Type B pancreatic cell (in vitro differentiated cells): Measurements from ENCODE around the gene GCG. TPM values are rescaled to one million over a fixed set of nuclear protein-coding genes. Genes with fewer than 3 reads are reported as not detected.

ENCODE experiments used
- DNase-seq: peaks from one replicate; pipeline ENCODE4 v3.0.0; 2021; ENCODE audit warnings: mixed read lengths; ENCODE audit not compliant: unreplicated experiment; ENCODE audit errors: extremely low spot score
- H3K27ac Mint-ChIP-seq: 2 replicates; pipeline ENCODE4 v1.8.0; 2021; ENCODE audit warnings: mild to moderate bottlenecking, mixed read lengths
- H3K27me3 Mint-ChIP-seq: 2 replicates; pipeline ENCODE4 v1.8.0; 2021; ENCODE audit warnings: mixed read lengths
- H3K36me3 Mint-ChIP-seq: 2 replicates; pipeline ENCODE4 v1.8.0; 2021; ENCODE audit warnings: mixed read lengths
- H3K4me1 Mint-ChIP-seq: one replicate; pipeline ENCODE4 v1.8.0; 2021; ENCODE audit warnings: mixed read lengths; ENCODE audit not compliant: unreplicated experiment
- H3K4me3 Mint-ChIP-seq: 2 replicates; pipeline ENCODE4 v1.8.0; 2021; ENCODE audit warnings: mild to moderate bottlenecking, mixed read lengths
- H3K9me3 Mint-ChIP-seq: 2 replicates; pipeline ENCODE4 v1.8.0; 2021; ENCODE audit warnings: mixed read lengths
- CTCF ChIP-seq: fragments of 200-600 bp; sonication (generic); conservative IDR thresholded peaks from 2 replicates; pipeline ENCODE4 v1.5.0; 2021; ENCODE audit warnings: antibody characterized with exemption, mild to moderate bottlenecking
- total RNA-seq: library from RNA; stranded (reverse); gene quantifications from 2 replicates; pipeline ENCODE4 v1.2.1, GENCODE V29; 2021; ENCODE audit warnings: low replicate concordance

Gene GCG
- total RNA-seq, 1 donor from 2014 or later, result 4,649 TPM

GRCh38 chr2:162116352-162116751, 35.7 kb downstream of the GCG start:
- H3K27ac Mint-ChIP-seq, result no peak overlapping the region
- H3K4me3 Mint-ChIP-seq, result no peak overlapping the region
- H3K4me1 Mint-ChIP-seq, result peaks cover 11% of the 10 kb centered on the region
- no peaks in the 10 kb centered on the region for H3K27me3 Mint-ChIP-seq
- H3K9me3 Mint-ChIP-seq, result peaks cover 9% of the 10 kb centered on the region
- no peak for TF ChIP-seq CTCF
- no peaks in the 10 kb centered on the region for H3K36me3 Mint-ChIP-seq
- no peak for DNase-seq

GRCh38 chr2:162115076-162115475, 37.0 kb downstream of the GCG start:
- Mint-ChIP-seq H3K36me3 (no peaks in the 10 kb centered on the region), H3K27ac (no peak overlapping the region), H3K4me1 (peaks cover 11% of the 10 kb centered on the region), H3K9me3 (peaks cover 9% of the 10 kb centered on the region), H3K4me3 (no peak overlapping the region), H3K27me3 (no peaks in the 10 kb centered on the region)
- DNase-seq, result no peak
- no peak for TF ChIP-seq CTCF

GRCh38 chr2:162114271-162114670, 37.8 kb downstream of the GCG start:
- H3K9me3 Mint-ChIP-seq, result peaks cover 9% of the 10 kb centered on the region
- H3K36me3 Mint-ChIP-seq, result no peaks in the 10 kb centered on the region
- H3K27me3 Mint-ChIP-seq, result no peaks in the 10 kb centered on the region
- H3K4me1 Mint-ChIP-seq, result peaks cover 11% of the 10 kb centered on the region
- DNase-seq, result no peak
- H3K27ac Mint-ChIP-seq, result no peak overlapping the region
- H3K4me3 Mint-ChIP-seq, result no peak overlapping the region
- no peak for TF ChIP-seq CTCF

- Mint-ChIP-seq H3K9me3 (peaks cover 9% of the 10 kb centered on the region), H3K4me1 (peaks cover 11% of the 10 kb centered on the region), H3K27ac (no peak overlapping the region), H3K4me3 (no peak overlapping the region), H3K27me3 (no peaks in the 10 kb centered on the region), H3K36me3 (no peaks in the 10 kb centered on the region)
- DNase-seq, result no peak
- TF ChIP-seq CTCF, result no peak
Measured at GRCh38 chr2:162113776-162114168, 38.3 kb downstream of the GCG start.

- no peak overlapping the region for H3K27ac Mint-ChIP-seq
- peaks cover 11% of the 10 kb centered on the region for H3K4me1 Mint-ChIP-seq
- no peak overlapping the region for H3K4me3 Mint-ChIP-seq
- TF ChIP-seq CTCF, result no peak
- H3K27me3 Mint-ChIP-seq, result no peaks in the 10 kb centered on the region
- DNase-seq, result no peak
- H3K9me3 Mint-ChIP-seq, result peaks cover 9% of the 10 kb centered on the region
- no peaks in the 10 kb centered on the region for H3K36me3 Mint-ChIP-seq
Measured at GRCh38 chr2:162113088-162113775, 38.8 kb downstream of the GCG start.
